K562 (cell line): Measurements from ENCODE around the gene CUL5. TPM values are rescaled to one million over a fixed set of nuclear protein-coding genes. Genes with fewer than 3 reads are reported as not detected.

Source experiments
- ATAC-seq: fragments of 200-7000 bp; cut with Tn5 transposase; 3 replicates; pipeline ENCODE4 v1.9.1; 2020; ENCODE audit warnings: moderate library complexity
- BruUV-seq: library from RNA; stranded (reverse); fragments of 400-500 nt; replicated peaks from 2 replicates; lab custom pipeline; 2021; lab: Mats Ljungman, UMichigan
- CTCF ChIA-PET: fragments of 300-600 bp; formaldehyde crosslinking; extraction: SDS; loops from one replicate; lab custom pipeline; 2021; ENCODE audit warnings: low intra/inter-chr PET ratio; lab: Yijun Ruan, JAX
- POLR2A ChIA-PET: fragments of 300-600, 350-650 bp; sonication (Branson Sonifier 250); formaldehyde crosslinking; extraction: SDS; loops from one replicate; lab custom pipeline; 2021; ENCODE audit warnings: antibody characterized with exemption, inconsistent platforms; lab: Yijun Ruan, JAX
- DNase-seq, 4 experiments: peaks; one replicate each; pipeline versions ENCODE4 v3.0.0 to v3.0.0-alpha.2; 2011 to 2018; ENCODE audit warnings: low spot score in 3 of 4, mixed read lengths in 3 of 4; ENCODE audit errors: extremely low read depth in 1 of 4
- FAIRE-seq: peaks from 2 replicates; lab custom pipeline; 2011; peaks lifted over from hg19 to GRCh38; lab: Jason Lieb, UNC
- H2AFZ ChIP-seq: 2 replicates; pipeline ENCODE4 v1.6.0; 2011; ENCODE audit warnings: low read depth, low read length, control low read depth, inconsistent platforms
- H3K27ac ChIP-seq: fragments of 200-600 bp; 3 replicates; pipeline ENCODE4 v1.8.0; 2011; ENCODE audit warnings: low read depth, mild to moderate bottlenecking, control low read depth, inconsistent platforms, low read length, moderate library complexity, mixed read lengths; ENCODE audit errors: extremely low read depth
- H3K27me3 ChIP-seq, 2 experiments: fragments of 300-600 bp in 1 of 2; 2 replicates in 1 of 2; 3 replicates in 1 of 2; pipeline versions ENCODE4 v1.6.0 to v1.8.0; 2011; ENCODE audit warnings: inconsistent platforms in 2 of 2, low read length in 2 of 2, mild to moderate bottlenecking in 1 of 2, mixed read lengths in 1 of 2, moderate library complexity in 1 of 2; ENCODE audit not compliant: control insufficient read depth in 2 of 2, insufficient read depth in 2 of 2
- H3K36me3 ChIP-seq: fragments of 300-600 bp; 3 replicates; pipeline ENCODE4 v1.8.0; 2011; ENCODE audit warnings: mild to moderate bottlenecking, low read length, inconsistent platforms; ENCODE audit not compliant: control insufficient read depth, insufficient read depth
- H3K4me1 ChIP-seq, 2 experiments: fragments of 200-600 bp in 1 of 2; replicated peaks in 1 of 2; 2 replicates in 1 of 2; 3 replicates in 1 of 2; pipeline versions ENCODE4 v1.5.1 to v1.8.0; 2011; ENCODE audit warnings: inconsistent platforms in 2 of 2, low read length in 2 of 2, mild to moderate bottlenecking in 1 of 2, mixed read lengths in 1 of 2, moderate library complexity in 1 of 2; ENCODE audit not compliant: control insufficient read depth in 2 of 2, insufficient read depth in 2 of 2
- H3K4me2 ChIP-seq: 2 replicates; pipeline ENCODE4 v1.6.1; 2011; ENCODE audit warnings: low read length, control low read depth, inconsistent platforms, mixed read lengths; ENCODE audit not compliant: insufficient read depth
- H3K4me3 ChIP-seq: fragments of 200-600 bp; sonication (generic), shearing (Covaris generic); 2 replicates; pipeline ENCODE4 v1.5.1; 2016; ENCODE audit warnings: control low read depth, inconsistent platforms
- H3K79me2 ChIP-seq: fragments of 200-600 bp; 3 replicates; pipeline ENCODE4 v1.8.0; 2011; ENCODE audit warnings: low read length, inconsistent platforms; ENCODE audit not compliant: control insufficient read depth, insufficient read depth
- H3K9ac ChIP-seq, 2 experiments: 2 replicates each; pipeline versions ENCODE4 v1.6.0 to v1.6.1; 2011; ENCODE audit warnings: low read depth in 2 of 2, low read length in 2 of 2, control low read depth in 1 of 2, inconsistent platforms in 1 of 2, mild to moderate bottlenecking in 1 of 2, mixed read lengths in 1 of 2; ENCODE audit not compliant: insufficient read depth in 1 of 2
- H3K9me1 ChIP-seq: one replicate; pipeline ENCODE4 v1.6.0; 2011; ENCODE audit warnings: inconsistent platforms, mild to moderate bottlenecking, low read length, moderate library complexity; ENCODE audit not compliant: control insufficient read depth, insufficient read depth
- H3K9me3 ChIP-seq: replicated peaks from 2 replicates; pipeline ENCODE4 v1.5.1; 2011; ENCODE audit warnings: low read depth, low read length, inconsistent platforms; ENCODE audit not compliant: control insufficient read depth, insufficient read depth
- H4K20me1 ChIP-seq: replicated peaks from 2 replicates; pipeline ENCODE4 v1.6.1; 2011; ENCODE audit warnings: low read length, inconsistent platforms, mixed read lengths; ENCODE audit not compliant: control insufficient read depth, insufficient read depth
- ATF3 ChIP-seq, 2 experiments: fragments of 450-650 bp in 1 of 2; sonication (generic) in 1 of 2; formaldehyde crosslinking in 1 of 2; IDR thresholded peaks in 1 of 2; conservative IDR thresholded peaks in 1 of 2; 2 replicates each; pipeline versions ENCODE4 v1.6.1 to v1.8.1; 2016 to 2023; ENCODE audit warnings: mild to moderate bottlenecking in 2 of 2, moderate library complexity in 2 of 2, inconsistent platforms in 1 of 2, missing genetic modification reagents in 1 of 2
- ELF1 ChIP-seq: fragments of 200-800 bp; sonication (Bioruptor generic); IDR thresholded peaks from 2 replicates; pipeline ENCODE4 v1.6.1; 2016; ENCODE audit warnings: missing genetic modification characterization, missing compliant biosample characterization
- ETS2 ChIP-seq: IDR thresholded peaks from 2 replicates; pipeline ENCODE4 v1.6.1; 2016; ENCODE audit warnings: borderline replicate concordance, missing genetic modification characterization, mild to moderate bottlenecking, moderate library complexity, missing compliant biosample characterization; ENCODE audit not compliant: poor library complexity, severe bottlenecking
- HMGN3 ChIP-seq: IDR thresholded peaks from 2 replicates; pipeline ENCODE4 v1.6.1; 2011; ENCODE audit warnings: borderline replicate concordance, low read depth, mild to moderate bottlenecking, mixed read lengths, low read length; ENCODE audit not compliant: insufficient read length; ENCODE audit errors: extremely low read depth
- SMARCB1 ChIP-seq: IDR thresholded peaks from 2 replicates; pipeline ENCODE4 v1.6.1; 2011; ENCODE audit warnings: improper control_type of control experiment, low read depth; ENCODE audit not compliant: insufficient read length
- ZNF407 ChIP-seq: fragments of 450-650 bp; IDR thresholded peaks from 2 replicates; pipeline ENCODE4 v1.6.1; 2016; ENCODE audit warnings: low read depth
- ZNF436 ChIP-seq: fragments of 250-450, 450-650 bp; sonication (Bioruptor Pico); formaldehyde crosslinking; IDR thresholded peaks from 2 replicates; pipeline ENCODE4 v1.7.0; 2020; ENCODE audit warnings: mild to moderate bottlenecking
- ZNF57 ChIP-seq: fragments of 450-650 bp; formaldehyde crosslinking; IDR thresholded peaks from 2 replicates; pipeline ENCODE4 v1.4.0; 2020; ENCODE audit warnings: mild to moderate bottlenecking, moderate library complexity
- WGBS: fragments of 100-300 bp; shearing (Covaris generic); methylation state at CpG from one replicate; pipeline ENCODE4 v1.1.6; 2016; ENCODE audit warnings: low coverage, mixed read lengths; ENCODE audit not compliant: insufficient coverage; ENCODE audit errors: missing lambda C conversion rate; 5-methylcytosine and 5-hydroxymethylcytosine counted together
- in situ Hi-C: fragments of 300-500 bp; cut with MboI; formaldehyde crosslinking; loops from 4 replicates; pipeline ENCODE4 v1.15.0; 2018; ENCODE audit warnings: inconsistent platforms, mixed read lengths
- intact Hi-C: fragments of 100-400 bp; cut with micrococcal nuclease; formaldehyde crosslinking; loops from 2 replicates; pipeline ENCODE4 v1.14.2; 2022
- polyA plus RNA-seq, 8 experiments: library from polyadenylated mRNA; depleted of rRNA in 4 of 8; stranded (reverse) in 5 of 8; unstranded in 3 of 8; fragments of >200 nt; fragmentation: Nextera tagmentation in 2 of 8; fragmentation: Illumina TruSeq in 1 of 8; extraction: Ambion mirVana in 2 of 8; extraction: Trizol in 1 of 8; gene quantifications; 2 replicates each; pipeline versions ENCODE4 v1.2.1 to v1.2.3, GENCODE V29; 2011 to 2014; ENCODE audit warnings: inconsistent platforms in 1 of 8, missing spikeins in 1 of 8
- total RNA-seq, 7 experiments: library from RNA; depleted of rRNA in 6 of 7; stranded (reverse); fragments of >200 nt in 6 of 7; fragmentation: Illumina TruSeq in 2 of 7; extraction: Trizol in 2 of 7; gene quantifications; 2 replicates each; pipeline versions ENCODE4 v1.2.1 to v1.2.3, GENCODE V29; 2011 to 2021; ENCODE audit warnings: low replicate concordance in 1 of 7

The CUL5 gene
- total and polyA plus RNA-seq, 9 of the 15 experiments (the other 6 are each of a cell fraction or from before 2014, with no cell fraction given), result 14.3 to 45.9 (median 23.0) TPM

- TF ChIP-seq HMGN3, result no peak
- no peak for TF ChIP-seq ATF3 (IDR thresholded peaks at IDR 0.05)
- TF ChIP-seq ATF3 (CRISPR knock-in tag; conservative IDR thresholded peaks at IDR 0.05), result no peak
- TF ChIP-seq ETS2, result no peak
- TF ChIP-seq ZNF57 (CRISPR knock-in tag), result no peak
Measured at GRCh38 chr11:108037636-108038035, 28.9 kb downstream of the CUL5 start (continued).

GRCh38 chr11:108048269-108048668 is 39.6 kb downstream of the CUL5 start:
- ChIA-PET POLR2A (no interaction called here), CTCF (no interaction called here)
- no peak for DNase-seq
- 100% methylated on average over 1 of the region's 1 CpG for WGBS
- H3K9me1 ChIP-seq, result no peaks in the 10 kb centered on the region
- H3K4me3 ChIP-seq, result no peak overlapping the region
- H3K9me3 ChIP-seq, result no peaks in the 10 kb centered on the region
- intact Hi-C loops (no loop called here), in situ Hi-C loops (no loop called here)
- peaks cover 50% of the 10 kb centered on the region; the same call in 2 of the 3 replicates for H3K36me3 ChIP-seq
- H3K4me2 ChIP-seq, result no peak overlapping the region
- no peak overlapping the region for H3K27ac ChIP-seq
- no peak for ATAC-seq
- TF ChIP-seq ZNF436, result no peak
- TF ChIP-seq ZNF407, result no peak
- TF ChIP-seq SMARCB1, result no peak
- TF ChIP-seq ELF1 (tag), result no peak
- no peak overlapping the region for H2AFZ ChIP-seq
- FAIRE-seq, result no peak
- no peak overlapping the region for H3K9ac ChIP-seq
- no TSS peak for BruUV-seq
- H4K20me1 ChIP-seq, result no peaks in the 10 kb centered on the region; the same call in 1 of the 2 replicates
- H3K27me3 ChIP-seq, result no peaks in the 10 kb centered on the region
- H3K79me2 ChIP-seq, result peaks cover 8% of the 10 kb centered on the region; the same call in 1 of the 3 replicates
- no peaks in the 10 kb centered on the region for H3K4me1 ChIP-seq
